K562 (cell line): Measurements from ENCODE around the gene DLGAP1. TPM values are rescaled to one million over a fixed set of nuclear protein-coding genes. Genes with fewer than 3 reads are reported as not detected.

Experiments
- ATAC-seq: fragments of 200-7000 bp; cut with Tn5 transposase; 3 replicates; pipeline ENCODE4 v1.9.1; 2020; ENCODE audit warnings: moderate library complexity
- BruUV-seq: library from RNA; stranded (reverse); fragments of 400-500 nt; replicated peaks from 2 replicates; lab custom pipeline; 2021; lab: Mats Ljungman, UMichigan
- CTCF ChIA-PET: fragments of 300-600 bp; formaldehyde crosslinking; extraction: SDS; loops from one replicate; lab custom pipeline; 2021; ENCODE audit warnings: low intra/inter-chr PET ratio; lab: Yijun Ruan, JAX
- POLR2A ChIA-PET: fragments of 300-600, 350-650 bp; sonication (Branson Sonifier 250); formaldehyde crosslinking; extraction: SDS; loops from one replicate; lab custom pipeline; 2021; ENCODE audit warnings: antibody characterized with exemption, inconsistent platforms; lab: Yijun Ruan, JAX
- DNase-seq, 4 experiments: peaks; one replicate each; pipeline versions ENCODE4 v3.0.0 to v3.0.0-alpha.2; 2011 to 2018; ENCODE audit warnings: low spot score in 3 of 4, mixed read lengths in 3 of 4; ENCODE audit errors: extremely low read depth in 1 of 4
- FAIRE-seq: peaks from 2 replicates; lab custom pipeline; 2011; peaks lifted over from hg19 to GRCh38; lab: Jason Lieb, UNC
- H2AFZ ChIP-seq: 2 replicates; pipeline ENCODE4 v1.6.0; 2011; ENCODE audit warnings: low read depth, low read length, control low read depth, inconsistent platforms
- H3K27ac ChIP-seq: fragments of 200-600 bp; 3 replicates; pipeline ENCODE4 v1.8.0; 2011; ENCODE audit warnings: low read depth, mild to moderate bottlenecking, control low read depth, inconsistent platforms, low read length, moderate library complexity, mixed read lengths; ENCODE audit errors: extremely low read depth
- H3K27me3 ChIP-seq, 2 experiments: fragments of 300-600 bp in 1 of 2; 2 replicates in 1 of 2; 3 replicates in 1 of 2; pipeline versions ENCODE4 v1.6.0 to v1.8.0; 2011; ENCODE audit warnings: inconsistent platforms in 2 of 2, low read length in 2 of 2, mild to moderate bottlenecking in 1 of 2, mixed read lengths in 1 of 2, moderate library complexity in 1 of 2; ENCODE audit not compliant: control insufficient read depth in 2 of 2, insufficient read depth in 2 of 2
- H3K36me3 ChIP-seq: fragments of 300-600 bp; 3 replicates; pipeline ENCODE4 v1.8.0; 2011; ENCODE audit warnings: mild to moderate bottlenecking, low read length, inconsistent platforms; ENCODE audit not compliant: control insufficient read depth, insufficient read depth
- H3K4me1 ChIP-seq, 2 experiments: fragments of 200-600 bp in 1 of 2; replicated peaks in 1 of 2; 2 replicates in 1 of 2; 3 replicates in 1 of 2; pipeline versions ENCODE4 v1.5.1 to v1.8.0; 2011; ENCODE audit warnings: inconsistent platforms in 2 of 2, low read length in 2 of 2, mild to moderate bottlenecking in 1 of 2, mixed read lengths in 1 of 2, moderate library complexity in 1 of 2; ENCODE audit not compliant: control insufficient read depth in 2 of 2, insufficient read depth in 2 of 2
- H3K4me2 ChIP-seq: 2 replicates; pipeline ENCODE4 v1.6.1; 2011; ENCODE audit warnings: low read length, control low read depth, inconsistent platforms, mixed read lengths; ENCODE audit not compliant: insufficient read depth
- H3K4me3 ChIP-seq: fragments of 200-600 bp; sonication (generic), shearing (Covaris generic); 2 replicates; pipeline ENCODE4 v1.5.1; 2016; ENCODE audit warnings: control low read depth, inconsistent platforms
- H3K79me2 ChIP-seq: fragments of 200-600 bp; 3 replicates; pipeline ENCODE4 v1.8.0; 2011; ENCODE audit warnings: low read length, inconsistent platforms; ENCODE audit not compliant: control insufficient read depth, insufficient read depth
- H3K9ac ChIP-seq, 2 experiments: 2 replicates each; pipeline versions ENCODE4 v1.6.0 to v1.6.1; 2011; ENCODE audit warnings: low read depth in 2 of 2, low read length in 2 of 2, control low read depth in 1 of 2, inconsistent platforms in 1 of 2, mild to moderate bottlenecking in 1 of 2, mixed read lengths in 1 of 2; ENCODE audit not compliant: insufficient read depth in 1 of 2
- H3K9me1 ChIP-seq: one replicate; pipeline ENCODE4 v1.6.0; 2011; ENCODE audit warnings: inconsistent platforms, mild to moderate bottlenecking, low read length, moderate library complexity; ENCODE audit not compliant: control insufficient read depth, insufficient read depth
- H3K9me3 ChIP-seq: replicated peaks from 2 replicates; pipeline ENCODE4 v1.5.1; 2011; ENCODE audit warnings: low read depth, low read length, inconsistent platforms; ENCODE audit not compliant: control insufficient read depth, insufficient read depth
- H4K20me1 ChIP-seq: replicated peaks from 2 replicates; pipeline ENCODE4 v1.6.1; 2011; ENCODE audit warnings: low read length, inconsistent platforms, mixed read lengths; ENCODE audit not compliant: control insufficient read depth, insufficient read depth
- NFE2 ChIP-seq: IDR thresholded peaks from 2 replicates; pipeline ENCODE4 v1.6.1; 2014; ENCODE audit warnings: antibody characterized with exemption, low read depth
- RAD51 ChIP-seq: fragments of 450-650 bp; IDR thresholded peaks from 2 replicates; pipeline ENCODE4 v1.7.1; 2016; ENCODE audit warnings: low read depth, mild to moderate bottlenecking, borderline replicate concordance
- RBM14 ChIP-seq: fragments of 200-400 bp; formaldehyde crosslinking; IDR thresholded peaks from 2 replicates; pipeline ENCODE4 v1.6.1; 2018; ENCODE audit warnings: low read depth, mild to moderate bottlenecking, low read length, moderate library complexity, borderline replicate concordance; ENCODE audit not compliant: insufficient read depth
- TOE1 ChIP-seq, 2 experiments: fragments of 450-650 bp in 1 of 2; sonication (generic) in 1 of 2; formaldehyde crosslinking in 1 of 2; IDR thresholded peaks; 2 replicates each; pipeline versions ENCODE4 v1.7.1 to v1.8.0; 2016 to 2022; ENCODE audit warnings: borderline replicate concordance in 2 of 2, mild to moderate bottlenecking in 2 of 2, antibody characterized with exemption in 1 of 2, inconsistent platforms in 1 of 2, low read depth in 1 of 2, missing genetic modification reagents in 1 of 2, moderate library complexity in 1 of 2
- WGBS: fragments of 100-300 bp; shearing (Covaris generic); methylation state at CpG from one replicate; pipeline ENCODE4 v1.1.6; 2016; ENCODE audit warnings: low coverage, mixed read lengths; ENCODE audit not compliant: insufficient coverage; ENCODE audit errors: missing lambda C conversion rate; 5-methylcytosine and 5-hydroxymethylcytosine counted together
- in situ Hi-C: fragments of 300-500 bp; cut with MboI; formaldehyde crosslinking; loops from 4 replicates; pipeline ENCODE4 v1.15.0; 2018; ENCODE audit warnings: inconsistent platforms, mixed read lengths
- intact Hi-C: fragments of 100-400 bp; cut with micrococcal nuclease; formaldehyde crosslinking; loops from 2 replicates; pipeline ENCODE4 v1.14.2; 2022
- polyA plus RNA-seq, 8 experiments: library from polyadenylated mRNA; depleted of rRNA in 4 of 8; stranded (reverse) in 5 of 8; unstranded in 3 of 8; fragments of >200 nt; fragmentation: Nextera tagmentation in 2 of 8; fragmentation: Illumina TruSeq in 1 of 8; extraction: Ambion mirVana in 2 of 8; extraction: Trizol in 1 of 8; gene quantifications; 2 replicates each; pipeline versions ENCODE4 v1.2.1 to v1.2.3, GENCODE V29; 2011 to 2014; ENCODE audit warnings: inconsistent platforms in 1 of 8, missing spikeins in 1 of 8
- total RNA-seq, 7 experiments: library from RNA; depleted of rRNA in 6 of 7; stranded (reverse); fragments of >200 nt in 6 of 7; fragmentation: Illumina TruSeq in 2 of 7; extraction: Trizol in 2 of 7; gene quantifications; 2 replicates each; pipeline versions ENCODE4 v1.2.1 to v1.2.3, GENCODE V29; 2011 to 2021; ENCODE audit warnings: low replicate concordance in 1 of 7
- TF ChIP-seq, protein P1 (sequence below): fragments of 450-650 bp; formaldehyde crosslinking; IDR thresholded peaks from 2 replicates; pipeline ENCODE4 v1.4.0; 2020; ENCODE audit warnings: mild to moderate bottlenecking, moderate library complexity
- TF ChIP-seq, protein P2 (sequence below): fragments of 250-450 bp; sonication (Bioruptor Pico); IDR thresholded peaks from 2 replicates; pipeline ENCODE4 v1.9.0; 2021; ENCODE audit warnings: mild to moderate bottlenecking
- TF ChIP-seq, protein P3 (sequence below): fragments of 450-650 bp; formaldehyde crosslinking; IDR thresholded peaks from 2 replicates; pipeline ENCODE4 v1.4.0; 2020; ENCODE audit warnings: mild to moderate bottlenecking, mixed read lengths
- TF ChIP-seq, protein P4 (sequence below): sonication (generic); formaldehyde crosslinking; IDR thresholded peaks from 2 replicates; pipeline ENCODE4 v1.9.0; 2022; ENCODE audit warnings: mild to moderate bottlenecking, missing genetic modification reagents
- TF ChIP-seq, protein P5 (sequence below): fragments of 250-450 bp; sonication (Bioruptor Pico); IDR thresholded peaks from 2 replicates; pipeline ENCODE4 v1.4.0; 2020; ENCODE audit warnings: mild to moderate bottlenecking, moderate library complexity, borderline replicate concordance
- TF ChIP-seq, protein P6 (sequence below): fragments of 250-450 bp; sonication (Bioruptor Pico); IDR thresholded peaks from 2 replicates; pipeline ENCODE4 v1.5.0; 2021

Gene DLGAP1
- total and polyA plus RNA-seq, 9 of the 15 experiments (the other 6 are each of a cell fraction or from before 2014, with no cell fraction given), result 0.04 to 0.22 (median 0.08) TPM

DNA sequence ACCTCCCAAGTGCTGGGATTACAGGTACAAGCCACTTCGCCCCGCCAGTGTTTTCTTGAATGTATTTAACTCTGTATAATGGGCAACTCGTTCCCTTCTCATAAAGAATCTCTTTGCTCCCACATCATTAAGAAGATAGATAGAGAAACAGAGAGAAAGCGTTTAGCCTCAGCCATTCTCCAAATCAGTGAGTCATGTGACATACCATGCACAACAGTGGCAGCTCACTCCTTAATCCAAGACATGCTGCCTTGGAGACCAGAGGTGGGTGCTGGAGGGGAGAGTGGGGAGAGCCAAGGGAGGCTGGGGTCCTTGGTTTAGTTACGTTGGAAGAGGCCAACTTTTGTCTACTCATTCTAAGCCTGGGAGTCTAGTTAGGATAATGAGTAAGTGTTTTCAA is 950.5 kb downstream of the DLGAP1 start:
- H3K9me3 ChIP-seq, result no peaks in the 10 kb centered on the region
- ChIA-PET CTCF (no interaction called here), POLR2A (interaction anchor here (0.7 to 1.7 kb wide), 5 partner anchors 11 to 99 kb away, joined by 3 to 6 read pairs (median 4); no protein-coding TSS in a partner anchor)
- FAIRE-seq, result no peak
- H3K36me3 ChIP-seq, result no peaks in the 10 kb centered on the region
- no peak for ATAC-seq
- H3K9ac ChIP-seq, result no peak overlapping the region
- BruUV-seq, result no TSS peak
- intact Hi-C loops (loop anchor here (5.0 kb wide), 1 partner anchor 83 kb away; no protein-coding TSS in a partner anchor), in situ Hi-C loops (no loop called here)
- no peak overlapping the region for H3K27ac ChIP-seq
- no peaks in the 10 kb centered on the region for H3K27me3 ChIP-seq
- no peak for DNase-seq
- peak overlapping the region; percentile 36; the same call in 1 of the 2 replicates for H2AFZ ChIP-seq
- no peaks in the 10 kb centered on the region for H4K20me1 ChIP-seq
- H3K4me3 ChIP-seq, result no peak overlapping the region
- WGBS, result 23% methylated on average over 5 of the region's 5 CpGs
- TF ChIP-seq, protein P1, sequence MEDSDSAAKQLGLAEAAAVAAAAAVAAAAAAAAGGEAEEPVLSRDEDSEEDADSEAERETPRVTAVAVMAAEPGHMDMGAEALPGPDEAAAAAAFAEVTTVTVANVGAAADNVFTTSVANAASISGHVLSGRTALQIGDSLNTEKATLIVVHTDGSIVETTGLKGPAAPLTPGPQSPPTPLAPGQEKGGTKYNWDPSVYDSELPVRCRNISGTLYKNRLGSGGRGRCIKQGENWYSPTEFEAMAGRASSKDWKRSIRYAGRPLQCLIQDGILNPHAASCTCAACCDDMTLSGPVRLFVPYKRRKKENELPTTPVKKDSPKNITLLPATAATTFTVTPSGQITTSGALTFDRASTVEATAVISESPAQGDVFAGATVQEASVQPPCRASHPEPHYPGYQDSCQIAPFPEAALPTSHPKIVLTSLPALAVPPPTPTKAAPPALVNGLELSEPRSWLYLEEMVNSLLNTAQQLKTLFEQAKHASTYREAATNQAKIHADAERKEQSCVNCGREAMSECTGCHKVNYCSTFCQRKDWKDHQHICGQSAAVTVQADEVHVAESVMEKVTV (CRISPR knock-in tag), result no peak
- TF ChIP-seq, protein P2, sequence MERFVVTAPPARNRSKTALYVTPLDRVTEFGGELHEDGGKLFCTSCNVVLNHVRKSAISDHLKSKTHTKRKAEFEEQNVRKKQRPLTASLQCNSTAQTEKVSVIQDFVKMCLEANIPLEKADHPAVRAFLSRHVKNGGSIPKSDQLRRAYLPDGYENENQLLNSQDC, result no peak
- peak; percentile 55; the same call in 1 of the 2 replicates for TF ChIP-seq TOE1 (IDR thresholded peaks at IDR 0.05; ENCODE audit: borderline replicate concordance)
- TF ChIP-seq TOE1 (CRISPR knock-in tag; IDR thresholded peaks at IDR 0.05; ENCODE audit: borderline replicate concordance, low read depth), result no peak
- TF ChIP-seq, protein P3, sequence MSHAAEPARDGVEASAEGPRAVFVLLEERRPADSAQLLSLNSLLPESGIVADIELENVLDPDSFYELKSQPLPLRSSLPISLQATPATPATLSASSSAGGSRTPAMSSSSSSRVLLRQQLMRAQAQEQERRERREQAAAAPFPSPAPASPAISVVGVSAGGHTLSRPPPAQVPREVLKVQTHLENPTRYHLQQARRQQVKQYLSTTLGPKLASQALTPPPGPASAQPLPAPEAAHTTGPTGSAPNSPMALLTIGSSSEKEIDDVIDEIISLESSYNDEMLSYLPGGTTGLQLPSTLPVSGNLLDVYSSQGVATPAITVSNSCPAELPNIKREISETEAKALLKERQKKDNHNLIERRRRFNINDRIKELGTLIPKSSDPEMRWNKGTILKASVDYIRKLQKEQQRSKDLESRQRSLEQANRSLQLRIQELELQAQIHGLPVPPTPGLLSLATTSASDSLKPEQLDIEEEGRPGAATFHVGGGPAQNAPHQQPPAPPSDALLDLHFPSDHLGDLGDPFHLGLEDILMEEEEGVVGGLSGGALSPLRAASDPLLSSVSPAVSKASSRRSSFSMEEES (CRISPR knock-in tag), result peak; percentile 88
- 0 out of 2 replicates have a peak, but pooled peaks have one; percentile 41 for TF ChIP-seq RAD51
- TF ChIP-seq, protein P4, sequence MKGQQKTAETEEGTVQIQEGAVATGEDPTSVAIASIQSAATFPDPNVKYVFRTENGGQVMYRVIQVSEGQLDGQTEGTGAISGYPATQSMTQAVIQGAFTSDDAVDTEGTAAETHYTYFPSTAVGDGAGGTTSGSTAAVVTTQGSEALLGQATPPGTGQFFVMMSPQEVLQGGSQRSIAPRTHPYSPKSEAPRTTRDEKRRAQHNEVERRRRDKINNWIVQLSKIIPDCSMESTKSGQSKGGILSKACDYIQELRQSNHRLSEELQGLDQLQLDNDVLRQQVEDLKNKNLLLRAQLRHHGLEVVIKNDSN, result peak; percentile 46; the same call in 1 of the 2 replicates
- TF ChIP-seq NFE2, result 0 out of 2 replicates have a peak, but pooled peaks have one; percentile 21
- TF ChIP-seq RBM14, result no peak
- TF ChIP-seq, protein P5, sequence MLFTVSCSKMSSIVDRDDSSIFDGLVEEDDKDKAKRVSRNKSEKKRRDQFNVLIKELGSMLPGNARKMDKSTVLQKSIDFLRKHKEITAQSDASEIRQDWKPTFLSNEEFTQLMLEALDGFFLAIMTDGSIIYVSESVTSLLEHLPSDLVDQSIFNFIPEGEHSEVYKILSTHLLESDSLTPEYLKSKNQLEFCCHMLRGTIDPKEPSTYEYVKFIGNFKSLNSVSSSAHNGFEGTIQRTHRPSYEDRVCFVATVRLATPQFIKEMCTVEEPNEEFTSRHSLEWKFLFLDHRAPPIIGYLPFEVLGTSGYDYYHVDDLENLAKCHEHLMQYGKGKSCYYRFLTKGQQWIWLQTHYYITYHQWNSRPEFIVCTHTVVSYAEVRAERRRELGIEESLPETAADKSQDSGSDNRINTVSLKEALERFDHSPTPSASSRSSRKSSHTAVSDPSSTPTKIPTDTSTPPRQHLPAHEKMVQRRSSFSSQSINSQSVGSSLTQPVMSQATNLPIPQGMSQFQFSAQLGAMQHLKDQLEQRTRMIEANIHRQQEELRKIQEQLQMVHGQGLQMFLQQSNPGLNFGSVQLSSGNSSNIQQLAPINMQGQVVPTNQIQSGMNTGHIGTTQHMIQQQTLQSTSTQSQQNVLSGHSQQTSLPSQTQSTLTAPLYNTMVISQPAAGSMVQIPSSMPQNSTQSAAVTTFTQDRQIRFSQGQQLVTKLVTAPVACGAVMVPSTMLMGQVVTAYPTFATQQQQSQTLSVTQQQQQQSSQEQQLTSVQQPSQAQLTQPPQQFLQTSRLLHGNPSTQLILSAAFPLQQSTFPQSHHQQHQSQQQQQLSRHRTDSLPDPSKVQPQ (CRISPR knock-in tag), result no peak
- TF ChIP-seq, protein P6, sequence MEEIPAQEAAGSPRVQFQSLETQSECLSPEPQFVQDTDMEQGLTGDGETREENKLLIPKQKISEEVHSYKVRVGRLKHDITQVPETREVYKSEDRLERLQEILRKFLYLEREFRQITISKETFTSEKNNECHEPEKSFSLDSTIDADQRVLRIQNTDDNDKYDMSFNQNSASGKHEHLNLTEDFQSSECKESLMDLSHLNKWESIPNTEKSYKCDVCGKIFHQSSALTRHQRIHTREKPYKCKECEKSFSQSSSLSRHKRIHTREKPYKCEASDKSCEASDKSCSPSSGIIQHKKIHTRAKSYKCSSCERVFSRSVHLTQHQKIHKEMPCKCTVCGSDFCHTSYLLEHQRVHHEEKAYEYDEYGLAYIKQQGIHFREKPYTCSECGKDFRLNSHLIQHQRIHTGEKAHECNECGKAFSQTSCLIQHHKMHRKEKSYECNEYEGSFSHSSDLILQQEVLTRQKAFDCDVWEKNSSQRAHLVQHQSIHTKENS (CRISPR knock-in tag), result no peak
- TF ChIP-seq, all 486 proteins: peak for 5
- peaks cover 3 to 5% of the 10 kb centered on the region in 2 experiments; a peak in 2 of 5 replicates for H3K4me1 ChIP-seq
- no peaks in the 10 kb centered on the region for H3K9me1 ChIP-seq
- H3K4me2 ChIP-seq, result no peak overlapping the region
- H3K79me2 ChIP-seq, result no peaks in the 10 kb centered on the region
